PC-3 (cell line): ENCODE measurements around the gene TM2D1. TPM values are rescaled to one million over a fixed set of nuclear protein-coding genes. Genes with fewer than 3 reads are reported as not detected.

Source experiments
- ATAC-seq: fragments of 200-7000 bp; cut with Tn5 transposase; 2 replicates; pipeline ENCODE4 v1.9.1; 2020; ENCODE audit warnings: mild to moderate bottlenecking, moderate library complexity
- BruUV-seq: library from RNA; stranded (reverse); fragments of 400-500 nt; replicated peaks from 2 replicates; lab custom pipeline; 2021; lab: Mats Ljungman, UMichigan
- CTCF ChIA-PET: fragments of 300-600 bp; sonication (Branson Sonifier 250); formaldehyde crosslinking; loops from one replicate; lab custom pipeline; 2022; ENCODE audit warnings: antibody characterized with exemption; lab: Charles Lee
- POLR2A ChIA-PET: fragments of 300-600 bp; sonication (Branson Sonifier 250); formaldehyde crosslinking; loops from one replicate; lab custom pipeline; 2022; ENCODE audit warnings: antibody characterized with exemption; ENCODE audit not compliant: unreplicated experiment; lab: Charles Lee
- DNase-seq: peaks from one replicate; pipeline ENCODE4 v3.0.0-alpha.2; 2015
- H2AFZ ChIP-seq: fragments of 300-600 bp; sonication (generic); 2 replicates; pipeline ENCODE4 v1.6.0; 2016; ENCODE audit warnings: antibody characterized with exemption, low read length
- H3F3A ChIP-seq: fragments of 300-600 bp; sonication (generic); one replicate; pipeline ENCODE4 v1.6.0; 2017; ENCODE audit warnings: antibody characterized with exemption, low read length, control low read depth, mild to moderate bottlenecking; ENCODE audit not compliant: unreplicated experiment
- H3K27ac ChIP-seq: fragments of 300-600 bp; sonication (generic); 2 replicates; pipeline ENCODE4 v1.5.1; 2016; ENCODE audit warnings: mild to moderate bottlenecking, low read length
- H3K27me3 ChIP-seq: fragments of 300-600 bp; sonication (generic); 2 replicates; pipeline ENCODE4 v1.6.1; 2016; ENCODE audit warnings: low read length, mixed read lengths
- H3K36me3 ChIP-seq: fragments of 300-600 bp; sonication (generic); 2 replicates; pipeline ENCODE4 v1.6.1; 2016; ENCODE audit warnings: low read depth, mixed run types, low read length, mixed read lengths
- H3K4me1 ChIP-seq: fragments of 300-600 bp; sonication (generic); 2 replicates; pipeline ENCODE4 v1.5.1; 2016; ENCODE audit warnings: low read length; ENCODE audit not compliant: insufficient read depth
- H3K4me2 ChIP-seq: fragments of 300-600 bp; sonication (generic); 2 replicates; pipeline ENCODE4 v1.6.0; 2016; ENCODE audit warnings: low read length
- H3K4me3 ChIP-seq: fragments of 300-600 bp; sonication (generic); 2 replicates; pipeline ENCODE4 v1.5.1; 2016; ENCODE audit warnings: mild to moderate bottlenecking, low read length, mixed read lengths
- H3K79me2 ChIP-seq: fragments of 300-600 bp; sonication (generic); 2 replicates; pipeline ENCODE4 v1.6.1; 2017; ENCODE audit warnings: low read length, mixed read lengths
- H3K9ac ChIP-seq: fragments of 300-600 bp; sonication (generic); 2 replicates; pipeline ENCODE4 v1.6.0; 2016; ENCODE audit warnings: mild to moderate bottlenecking, low read length
- H3K9me2 ChIP-seq: fragments of 300-600 bp; sonication (generic); replicated peaks from 2 replicates; pipeline ENCODE4 v1.6.1; 2016; ENCODE audit warnings: mixed run types, low read length, mixed read lengths
- H3K9me3 ChIP-seq: fragments of 300-600 bp; sonication (generic); 2 replicates; pipeline ENCODE4 v1.6.1; 2016; ENCODE audit warnings: low read length, mixed read lengths
- H4K20me1 ChIP-seq: fragments of 300-600 bp; sonication (generic); 2 replicates; pipeline ENCODE4 v1.6.1; 2016; ENCODE audit warnings: low read length, mixed read lengths
- CTCF ChIP-seq: fragments of 300-600 bp; sonication (generic); conservative IDR thresholded peaks from 2 replicates; pipeline ENCODE4 v1.5.1; 2017; ENCODE audit warnings: antibody characterized with exemption, low read depth, mild to moderate bottlenecking, low read length
- EZH2 ChIP-seq: fragments of 300-600 bp; sonication (generic); IDR thresholded peaks from one replicate; pipeline ENCODE4 v1.6.1; 2017; ENCODE audit warnings: antibody characterized with exemption, mild to moderate bottlenecking, low read length; ENCODE audit not compliant: unreplicated experiment
- EZH2phosphoT487 ChIP-seq: fragments of 300-600 bp; sonication (generic); IDR thresholded peaks from 2 replicates; pipeline ENCODE4 v1.6.1; 2018; ENCODE audit warnings: mild to moderate bottlenecking, antibody characterized with exemption, low read length, borderline replicate concordance
- intact Hi-C: fragments of 100-400 bp; cut with micrococcal nuclease; formaldehyde crosslinking; loops from 2 replicates; pipeline ENCODE4 v1.9.0; 2023
- total RNA-seq: library from RNA; depleted of rRNA; stranded (reverse); fragments of >200 nt; gene quantifications from 2 replicates; pipeline ENCODE4 v1.2.3, GENCODE V29; 2014

TM2D1 gene
- total RNA-seq, 1 experiment from 2014 or later = 48.0 TPM

DNA sequence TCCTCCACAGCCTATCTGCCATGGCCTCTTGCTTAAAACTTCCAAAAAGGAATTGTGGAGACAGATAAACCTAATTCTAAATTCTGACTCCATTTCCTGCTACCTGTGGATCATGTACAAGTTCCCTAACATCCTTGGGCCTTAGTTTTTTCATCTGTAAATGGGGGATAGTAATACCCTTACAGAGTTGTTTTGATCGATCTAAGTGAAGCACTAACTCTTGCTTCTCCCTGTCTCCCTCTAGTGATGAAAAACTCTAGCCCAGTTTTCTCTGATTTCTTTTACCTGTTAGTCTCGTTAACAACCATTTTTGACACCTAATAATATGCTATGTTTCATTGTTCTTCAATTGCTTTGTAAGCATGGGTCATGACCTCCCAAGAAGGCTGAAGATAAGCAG lies 65.9 kb downstream of the TM2D1 start:
- Histone ChIP-seq H3F3A (no peaks in the 10 kb centered on the region), H3K36me3 (no peaks in the 10 kb centered on the region), H3K9me3 (no peaks in the 10 kb centered on the region), H2AFZ (no peak overlapping the region), H4K20me1 (no peaks in the 10 kb centered on the region), H3K27ac (no peak overlapping the region), H3K79me2 (no peaks in the 10 kb centered on the region), H3K4me3 (no peak overlapping the region), H3K4me1 (no peaks in the 10 kb centered on the region), H3K9me2 (no peaks in the 10 kb centered on the region), H3K4me2 (no peak overlapping the region), H3K9ac (no peak overlapping the region), H3K27me3 (no peaks in the 10 kb centered on the region)
- ATAC-seq (no peak), DNase-seq (peak; percentile 44)
- intact Hi-C loops = no loop called here
- no TSS peak for BruUV-seq
- TF ChIP-seq EZH2 = no peak
- peak; percentile 68 for TF ChIP-seq CTCF
- CTCF ChIA-PET = no interaction called here
- POLR2A ChIA-PET = no interaction called here

DNA sequence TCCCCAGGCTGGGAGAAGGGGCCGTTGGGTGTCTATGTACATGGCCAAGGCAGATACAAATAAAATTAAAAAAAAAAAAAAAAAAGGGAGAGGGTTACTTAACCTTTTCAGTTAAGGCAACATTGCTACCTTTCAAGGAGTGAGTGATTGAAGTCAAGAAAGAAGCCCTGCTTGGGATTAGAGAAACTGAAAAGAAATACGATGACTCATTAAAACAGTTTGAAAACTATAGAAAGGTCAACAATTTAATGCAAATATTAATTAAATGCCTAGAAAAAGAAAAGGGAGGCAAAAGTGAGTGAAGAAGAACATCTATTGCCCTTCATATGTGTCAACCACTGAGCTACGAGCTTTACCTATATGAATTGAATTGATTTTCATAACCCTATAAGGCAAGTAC lies 69.5 kb downstream of the TM2D1 start:
- Histone ChIP-seq H3K27me3 (no peaks in the 10 kb centered on the region), H4K20me1 (no peaks in the 10 kb centered on the region), H3F3A (no peaks in the 10 kb centered on the region), H3K9me2 (no peaks in the 10 kb centered on the region), H3K4me1 (no peaks in the 10 kb centered on the region), H3K9ac (no peak overlapping the region), H3K4me3 (no peak overlapping the region), H3K79me2 (no peaks in the 10 kb centered on the region), H3K4me2 (no peak overlapping the region), H3K27ac (no peak overlapping the region), H2AFZ (no peak overlapping the region), H3K9me3 (no peaks in the 10 kb centered on the region), H3K36me3 (no peaks in the 10 kb centered on the region)
- no TSS peak for BruUV-seq
- TF ChIP-seq EZH2phosphoT487 (no peak), CTCF (no peak), EZH2 (no peak)
- intact Hi-C loops = no loop called here
- DNase-seq (no peak), ATAC-seq (no peak)
- ChIA-PET POLR2A (no interaction called here), CTCF (no interaction called here)

- intact Hi-C loops = no loop called here
- no peaks in the 10 kb centered on the region for H3K27me3 ChIP-seq
- no peaks in the 10 kb centered on the region for H3K9me2 ChIP-seq
- TF ChIP-seq EZH2phosphoT487 = no peak
- TF ChIP-seq EZH2 = no peak
- no peak for TF ChIP-seq CTCF
- H3K36me3 ChIP-seq = no peaks in the 10 kb centered on the region
- H2AFZ ChIP-seq = no peak overlapping the region
- no TSS peak for BruUV-seq
- no peaks in the 10 kb centered on the region for H3K4me1 ChIP-seq
- H3K79me2 ChIP-seq = no peaks in the 10 kb centered on the region
- H3K4me3 ChIP-seq = no peak overlapping the region
- CTCF ChIA-PET = interaction anchor here (0.7 kb wide), 1 partner anchor 21 kb away, joined by 3 read pairs; no protein-coding TSS in a partner anchor
- no peak for DNase-seq
- H3F3A ChIP-seq = no peaks in the 10 kb centered on the region
- no peak overlapping the region for H3K9ac ChIP-seq
- H4K20me1 ChIP-seq = no peaks in the 10 kb centered on the region
- no peak for ATAC-seq
- POLR2A ChIA-PET = no interaction called here
- H3K9me3 ChIP-seq = no peaks in the 10 kb centered on the region
- no peak overlapping the region for H3K27ac ChIP-seq
- H3K4me2 ChIP-seq = no peak overlapping the region
Observed at GRCh38 chr1:61654067-61654466, 70.9 kb downstream of the TM2D1 start.
